C4-2B (cell line): ENCODE measurements around the gene NR1D2.

Experiments
- H3K27ac ChIP-seq: fragments of 450-650 bp; 2 replicates; pipeline ENCODE4 v1.5.1; 2017
- CTCF ChIP-seq: fragments of 450-650 bp; conservative IDR thresholded peaks from 2 replicates; pipeline ENCODE4 v1.5.1; 2017; ENCODE audit warnings: mild to moderate bottlenecking
- ZFX ChIP-seq: fragments of 450-650 bp; IDR thresholded peaks from 2 replicates; pipeline ENCODE4 v1.6.1; 2017

NR1D2 gene

GRCh38 chr3:23913873-23914743 lies 31.0 kb upstream of the NR1D2 start:
- no peak overlapping the region for H3K27ac ChIP-seq
- TF ChIP-seq CTCF (no peak), ZFX (no peak)

DNA sequence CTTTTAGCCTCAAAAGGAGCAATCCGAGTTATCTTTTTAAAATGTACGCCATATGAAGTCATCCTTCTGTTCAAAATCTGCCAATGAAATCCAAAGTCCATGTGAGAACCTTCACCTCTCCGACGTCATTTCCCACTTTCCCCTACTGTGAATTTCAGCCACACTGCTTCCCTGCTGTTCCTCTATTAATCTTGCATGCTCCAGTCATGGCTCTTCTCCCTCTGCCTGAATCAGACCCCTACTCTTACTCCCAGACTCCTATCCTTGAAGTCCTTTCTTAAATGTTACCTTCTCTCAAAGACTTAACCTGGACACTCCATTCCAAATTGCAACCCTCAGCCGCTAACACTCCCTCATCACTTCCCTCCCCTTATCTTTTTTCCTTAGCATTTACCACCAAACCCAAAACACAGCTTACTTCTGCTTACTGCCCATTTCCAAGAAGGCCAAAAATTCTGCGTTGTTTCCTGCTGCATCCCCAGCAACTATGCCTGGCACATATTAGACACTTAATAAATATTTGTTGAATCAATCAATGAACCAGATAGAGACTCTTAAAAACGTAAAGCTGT lies 29.5 kb upstream of the NR1D2 start:
- TF ChIP-seq ZFX (no peak), CTCF (no peak)
- no peak overlapping the region for H3K27ac ChIP-seq

DNA sequence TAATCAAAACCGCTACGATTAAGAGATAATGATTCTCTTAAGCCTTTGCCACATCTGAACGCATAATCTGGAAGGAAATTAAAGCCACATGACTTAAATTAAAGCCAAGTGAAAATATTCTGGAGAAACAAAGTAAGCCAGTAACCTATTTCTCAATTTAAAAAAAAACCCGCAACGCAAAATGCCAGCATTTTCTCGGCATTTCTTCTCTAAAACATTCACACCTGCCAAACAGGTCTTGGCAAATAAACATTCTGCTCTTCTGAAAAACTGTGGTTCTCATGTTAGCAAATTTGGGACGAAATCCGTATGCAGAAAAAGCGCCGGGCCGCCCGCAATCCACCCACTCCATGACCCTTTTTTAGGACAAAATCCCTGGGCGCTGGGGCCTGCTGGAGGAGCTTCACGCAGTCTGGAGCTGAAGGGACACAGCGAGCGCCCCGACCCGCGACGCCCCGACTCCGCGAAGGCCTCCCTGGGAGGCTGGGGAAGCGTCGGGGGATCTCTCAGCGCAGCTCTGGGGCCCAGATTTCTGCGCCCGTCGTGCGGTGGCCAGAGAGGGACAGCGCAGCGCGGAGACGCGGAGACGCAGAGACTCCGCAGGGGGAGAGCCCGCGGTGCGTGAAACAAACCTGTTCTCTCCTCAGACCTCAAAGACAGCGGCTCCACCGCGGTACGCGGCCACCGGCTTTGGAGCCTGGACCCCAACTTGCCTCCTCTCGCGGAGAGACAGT lies 28.8 kb upstream of the NR1D2 start:
- peak overlapping the region; percentile 98 for H3K27ac ChIP-seq
- TF ChIP-seq CTCF (no peak), ZFX (peak; percentile 16)

DNA sequence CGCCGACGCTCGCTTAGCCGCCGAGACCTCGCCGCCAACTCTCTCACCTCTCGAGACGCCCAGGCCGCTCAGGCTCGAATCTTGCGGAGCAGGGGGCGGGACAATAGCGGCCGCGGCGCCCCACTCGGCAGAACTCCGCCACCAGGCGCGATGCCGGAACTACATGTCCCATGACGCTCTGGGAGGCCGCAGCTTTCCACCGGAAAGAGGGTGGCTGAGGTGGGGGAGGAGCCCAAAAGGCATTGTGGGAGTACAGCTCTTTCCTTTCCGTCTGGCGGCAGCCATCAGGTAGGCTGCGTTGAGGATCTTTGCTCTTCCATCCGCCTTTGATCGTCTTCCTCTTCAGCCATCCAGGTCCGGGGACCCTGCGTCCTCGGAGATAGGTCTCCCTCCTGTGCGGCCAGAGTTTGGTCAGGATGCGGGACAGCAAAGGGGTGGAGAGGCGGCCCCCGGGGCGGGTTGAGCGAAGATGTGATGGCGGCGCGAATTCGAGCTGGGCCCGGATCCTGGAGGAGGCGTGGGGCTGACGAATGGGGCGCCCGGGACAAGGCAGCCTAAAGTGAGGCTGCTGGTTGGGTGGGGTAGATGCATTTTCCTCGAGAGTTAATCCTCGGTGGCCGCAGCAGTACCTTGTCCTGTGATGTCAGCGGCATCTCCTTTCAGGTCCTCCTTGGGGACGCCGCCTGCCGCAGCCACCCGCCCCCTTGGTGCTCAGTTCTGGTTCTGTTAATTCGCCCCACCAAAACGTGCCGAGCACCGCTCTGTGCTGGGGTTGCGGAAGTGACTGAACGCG lies 28.0 kb upstream of the NR1D2 start, which contains the start of the genes NKIRAS1 and RPL15:
Gene NKIRAS1 (minus strand): TSS at position 105 of the 793 bp plus-strand sequence. CDS start 6,086 bp downstream, outside the sequence.
Gene RPL15 (plus strand): TSS at position 247 of the 793 bp plus-strand sequence. CDS start 728 bp downstream, outside the sequence.
- peak within 1 kb of the TSS; percentile 98 for H3K27ac ChIP-seq
- TF ChIP-seq CTCF, result peak; percentile 2; the same call in 1 of the 2 replicates
- TF ChIP-seq ZFX, result peak; percentile 49

DNA sequence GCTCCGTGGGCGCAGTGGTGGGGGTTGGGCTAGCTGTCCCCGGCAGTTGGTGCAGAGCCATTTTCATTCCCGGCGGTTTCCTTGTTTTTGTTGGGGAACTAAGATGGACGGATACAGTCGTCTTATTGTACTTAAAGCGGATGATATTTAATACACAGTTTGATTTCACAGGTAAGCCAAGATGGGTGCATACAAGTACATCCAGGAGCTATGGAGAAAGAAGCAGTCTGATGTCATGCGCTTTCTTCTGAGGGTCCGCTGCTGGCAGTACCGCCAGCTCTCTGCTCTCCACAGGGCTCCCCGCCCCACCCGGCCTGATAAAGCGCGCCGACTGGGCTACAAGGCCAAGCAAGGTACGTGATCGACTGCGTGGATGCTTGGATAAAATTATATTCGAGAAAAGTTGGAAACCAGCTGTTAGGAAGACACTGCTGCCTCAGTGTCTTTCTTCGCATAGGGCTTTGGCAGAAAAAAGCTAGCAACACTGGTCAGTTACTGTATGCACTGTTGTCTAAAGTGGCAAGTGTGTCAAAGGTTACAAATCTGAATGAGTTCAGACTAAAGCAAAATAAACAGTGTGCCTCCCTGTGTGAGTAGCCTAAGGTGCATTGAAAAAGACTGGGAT lies 27.3 kb upstream of the NR1D2 start:
- H3K27ac ChIP-seq, result peak overlapping the region; percentile 98

- H3K27ac ChIP-seq, result peak overlapping the region; percentile 98
Observed at GRCh38 chr3:23918331-23918730, 26.8 kb upstream of the NR1D2 start.

DNA sequence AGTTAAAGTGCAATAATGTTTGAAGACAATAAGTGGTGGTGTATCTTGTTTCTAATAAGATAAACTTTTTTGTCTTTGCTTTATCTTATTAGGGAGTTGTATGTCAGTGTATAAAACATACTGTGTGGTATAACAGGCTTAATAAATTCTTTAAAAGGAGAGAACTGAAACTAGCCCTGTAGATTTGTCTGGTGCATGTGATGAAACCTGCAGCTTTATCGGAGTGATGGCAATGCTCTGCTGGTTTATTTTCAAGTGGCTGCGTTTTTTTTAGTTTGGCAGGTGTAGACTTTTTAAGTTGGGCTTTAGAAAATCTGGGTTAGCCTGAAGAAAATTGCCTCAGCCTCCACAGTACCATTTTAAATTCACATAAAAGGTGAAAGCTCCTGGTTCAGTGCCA lies 25.5 kb upstream of the NR1D2 start:
- no peak overlapping the region for H3K27ac ChIP-seq
- TF ChIP-seq ZFX (no peak), CTCF (no peak)
